HCT116 (cell line): ENCODE results near the gene EHD3.

Source experiments
- CEBPB ChIP-seq: IDR thresholded peaks from 2 replicates; pipeline ENCODE4 v1.6.1; 2012; ENCODE audit warnings: low read depth
- CTCF ChIP-seq, 3 experiments: fragments of 200-600 bp in 1 of 3; sonication (generic) in 1 of 3; IDR thresholded peaks in 2 of 3; conservative IDR thresholded peaks in 1 of 3; 2 replicates each; pipeline ENCODE4 v1.5.1; 2012 to 2017; ENCODE audit warnings: low read depth in 2 of 3, low read length in 2 of 3, antibody characterized with exemption in 1 of 3, borderline replicate concordance in 1 of 3, control low read depth in 1 of 3, mild to moderate bottlenecking in 1 of 3, mixed read lengths in 1 of 3, mixed run types in 1 of 3, moderate library complexity in 1 of 3; ENCODE audit not compliant: insufficient read depth in 1 of 3
- POLR2A ChIP-seq: IDR thresholded peaks from 2 replicates; pipeline ENCODE4 v1.7.0; 2011; ENCODE audit warnings: borderline replicate concordance; ENCODE audit not compliant: insufficient read depth, insufficient read length; ENCODE audit errors: extremely low read depth

- no peak for TF ChIP-seq POLR2A
- peak in 2 of 3 experiments; percentile 26 to 37; a peak in 2 of 6 replicates for TF ChIP-seq CTCF (IDR thresholded peaks at IDR 0.05 in 2 of 3, conservative IDR thresholded peaks at IDR 0.05 in 1 of 3; ENCODE audit: borderline replicate concordance in 1 of 3, insufficient read depth in 1 of 3, low read depth in 2 of 3, low read length in 2 of 3)
- TF ChIP-seq CEBPB = no peak
Observed at GRCh38 chr2:31233741-31234682, at the start of gene EHD3.
